ENCODE results near the gene NUDT5.

DNA sequence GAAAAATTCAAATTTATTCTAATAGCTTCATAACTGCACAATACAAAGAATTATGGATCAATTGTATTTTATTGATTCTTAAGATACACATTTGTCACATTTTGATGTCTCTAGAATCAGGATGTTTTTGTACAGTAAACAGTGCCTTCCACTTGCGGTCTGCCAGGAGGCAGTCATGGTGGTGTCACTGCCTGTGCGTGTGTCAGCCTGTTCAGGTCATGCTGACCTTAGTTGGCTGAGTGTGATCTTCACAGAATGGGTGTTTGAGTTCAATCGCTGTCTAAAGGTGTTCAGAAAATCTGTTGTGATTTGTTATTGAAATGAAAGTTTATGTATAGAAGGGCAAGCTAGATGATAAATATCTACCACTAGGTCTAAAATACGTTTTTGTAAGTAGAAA, 45.5 kb downstream of the NUDT5 start:
- TF ChIP-seq EZH2 (IDR thresholded peaks at IDR 0.05; ENCODE audit: borderline replicate concordance, insufficient read depth, low read length, poor library complexity, severe bottlenecking) (no peak), POLR2AphosphoS5 (IDR thresholded peaks at IDR 0.05) (no peak), EP300 (conservative IDR thresholded peaks at IDR 0.05; ENCODE audit: poor library complexity, severe bottlenecking) (no peak)
- TF ChIP-seq, protein P1, sequence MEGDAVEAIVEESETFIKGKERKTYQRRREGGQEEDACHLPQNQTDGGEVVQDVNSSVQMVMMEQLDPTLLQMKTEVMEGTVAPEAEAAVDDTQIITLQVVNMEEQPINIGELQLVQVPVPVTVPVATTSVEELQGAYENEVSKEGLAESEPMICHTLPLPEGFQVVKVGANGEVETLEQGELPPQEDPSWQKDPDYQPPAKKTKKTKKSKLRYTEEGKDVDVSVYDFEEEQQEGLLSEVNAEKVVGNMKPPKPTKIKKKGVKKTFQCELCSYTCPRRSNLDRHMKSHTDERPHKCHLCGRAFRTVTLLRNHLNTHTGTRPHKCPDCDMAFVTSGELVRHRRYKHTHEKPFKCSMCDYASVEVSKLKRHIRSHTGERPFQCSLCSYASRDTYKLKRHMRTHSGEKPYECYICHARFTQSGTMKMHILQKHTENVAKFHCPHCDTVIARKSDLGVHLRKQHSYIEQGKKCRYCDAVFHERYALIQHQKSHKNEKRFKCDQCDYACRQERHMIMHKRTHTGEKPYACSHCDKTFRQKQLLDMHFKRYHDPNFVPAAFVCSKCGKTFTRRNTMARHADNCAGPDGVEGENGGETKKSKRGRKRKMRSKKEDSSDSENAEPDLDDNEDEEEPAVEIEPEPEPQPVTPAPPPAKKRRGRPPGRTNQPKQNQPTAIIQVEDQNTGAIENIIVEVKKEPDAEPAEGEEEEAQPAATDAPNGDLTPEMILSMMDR (IDR thresholded peaks at IDR 0.05; ENCODE audit: poor library complexity, severe bottlenecking) = no peak
